ENCODE data around the gene TAPT1. TPM values are rescaled to one million over a fixed set of nuclear protein-coding genes. Genes with fewer than 3 reads are reported as not detected.

Gene TAPT1
- total RNA-seq, 1 donor from 2014 or later = 11.8 TPM

GRCh38 chr4:16136827-16137226 is 89.4 kb downstream of the TAPT1 start:
- DNase-seq (ENCODE audit: low read depth in 2 of 2) = no peak

GRCh38 chr4:16136311-16136710 is 90.0 kb downstream of the TAPT1 start:
- no peak for DNase-seq (ENCODE audit: low read depth in 2 of 2)

- DNase-seq (ENCODE audit: low read depth in 2 of 2) = no peak
Observed at GRCh38 chr4:16133406-16133805, 92.9 kb downstream of the TAPT1 start.

GRCh38 chr4:16131293-16131692 is 95.0 kb downstream of the TAPT1 start:
- DNase-seq (ENCODE audit: low read depth in 2 of 2) = no peak

- peak in 1 of 2 donors; percentile 39 for DNase-seq (ENCODE audit: low read depth in 2 of 2)
Observed at GRCh38 chr4:16129336-16129735, 96.9 kb downstream of the TAPT1 start.

- no peak for DNase-seq (ENCODE audit: low read depth in 2 of 2)
Observed at GRCh38 chr4:16126714-16127113, 99.6 kb downstream of the TAPT1 start.

- no peak for DNase-seq (ENCODE audit: low read depth in 2 of 2)
Observed at GRCh38 chr4:16125571-16126445, 100.5 kb downstream of the TAPT1 start.

- DNase-seq (ENCODE audit: low read depth in 2 of 2) = no peak
Observed at GRCh38 chr4:16124232-16124631, 102.0 kb downstream of the TAPT1 start.

GRCh38 chr4:16123356-16124084 is 102.8 kb downstream of the TAPT1 start:
- no peak for DNase-seq (ENCODE audit: low read depth in 2 of 2)

- no peak for DNase-seq (ENCODE audit: low read depth in 2 of 2)
Observed at GRCh38 chr4:16122784-16123183, 103.5 kb downstream of the TAPT1 start.

- no peak for DNase-seq (ENCODE audit: low read depth in 2 of 2)
Observed at GRCh38 chr4:16122308-16122711, 104.0 kb downstream of the TAPT1 start.

GRCh38 chr4:16120720-16121119 is 105.6 kb downstream of the TAPT1 start:
- DNase-seq (ENCODE audit: low read depth in 2 of 2) = no peak

- no peak for DNase-seq (ENCODE audit: low read depth in 2 of 2)
Observed at GRCh38 chr4:16119981-16120380, 106.3 kb downstream of the TAPT1 start.

GRCh38 chr4:16118090-16118489 is 108.2 kb downstream of the TAPT1 start:
- DNase-seq (ENCODE audit: low read depth in 2 of 2) = no peak

- DNase-seq (ENCODE audit: low read depth in 2 of 2) = no peak
Observed at GRCh38 chr4:16117164-16117563, 109.1 kb downstream of the TAPT1 start.

- DNase-seq (ENCODE audit: low read depth in 2 of 2) = no peak
Observed at GRCh38 chr4:16116493-16116990, 109.7 kb downstream of the TAPT1 start.

- DNase-seq (ENCODE audit: low read depth in 2 of 2) = no peak
Observed at GRCh38 chr4:16116019-16116418, 110.3 kb downstream of the TAPT1 start.

- DNase-seq (ENCODE audit: low read depth in 2 of 2) = no peak
Observed at GRCh38 chr4:16114546-16114945, 111.7 kb downstream of the TAPT1 start.

GRCh38 chr4:16113741-16114140 is 112.5 kb downstream of the TAPT1 start:
- DNase-seq (ENCODE audit: low read depth in 2 of 2) = no peak

GRCh38 chr4:16111533-16111932 is 114.7 kb downstream of the TAPT1 start:
- no peak for DNase-seq (ENCODE audit: low read depth in 2 of 2)

GRCh38 chr4:16110661-16111290 is 115.5 kb downstream of the TAPT1 start:
- DNase-seq (ENCODE audit: low read depth in 2 of 2) = no peak

All from dermis microvascular lymphatic vessel endothelial cell (primary cell).